Heart left ventricle (tissue), 16 donors: ENCODE results near the gene MGAT4D. TPM values are rescaled to one million over a fixed set of nuclear protein-coding genes. Genes with fewer than 3 reads are reported as not detected.
A peak's percentile ranks its signal among the peaks of the same experiment; 100 is the strongest.

Source experiments
- ATAC-seq, 4 donors: fragments of 200-7000 bp; cut with Tn5 transposase; one replicate each; pipeline ENCODE4 v1.9.1; 2020 to 2022; ENCODE audit warnings: moderate library complexity in 4 of 4, mild to moderate bottlenecking in 3 of 4, moderate number of reproducible peaks in 1 of 4
- DNase-seq, 5 donors: peaks; one replicate each; pipeline ENCODE4 v3.0.0-alpha.2; 2020
- H3K27ac ChIP-seq, 12 donors: fragments of 200-600 bp; sonication (generic) in 4 of 12; one replicate each; pipeline versions ENCODE4 v1.5.0 to v1.8.0; 2016 to 2022; ENCODE audit warnings: mild to moderate bottlenecking in 2 of 12
- H3K27me3 ChIP-seq, 9 donors: fragments of 200-600 bp; sonication (generic) in 2 of 9; one replicate each; pipeline versions ENCODE4 v1.5.1 to v1.8.0; 2016 to 2022; ENCODE audit warnings: mild to moderate bottlenecking in 3 of 9
- H3K36me3 ChIP-seq, 9 donors: fragments of 200-600 bp; sonication (generic) in 2 of 9; one replicate each; pipeline versions ENCODE4 v1.5.0 to v1.8.0; 2018 to 2022; ENCODE audit warnings: mild to moderate bottlenecking in 2 of 9
- H3K4me1 ChIP-seq, 12 donors: fragments of 200-600 bp; sonication (generic) in 4 of 12; one replicate each; pipeline versions ENCODE4 v1.5.0 to v1.8.0; 2016 to 2022; ENCODE audit warnings: mild to moderate bottlenecking in 3 of 12
- H3K4me3 ChIP-seq, 12 donors: fragments of 200-600 bp; sonication (generic) in 4 of 12; one replicate each; pipeline versions ENCODE4 v1.5.0 to v1.8.0; 2017 to 2022; ENCODE audit warnings: mild to moderate bottlenecking in 9 of 12, moderate library complexity in 4 of 12
- H3K9me3 ChIP-seq, 12 donors: fragments of 200-600 bp; sonication (generic) in 4 of 12; one replicate each; pipeline versions ENCODE4 v1.5.0 to v1.8.0; 2016 to 2022; ENCODE audit warnings: mild to moderate bottlenecking in 1 of 12
- POLR2A ChIP-seq, 2 donors: fragments of 450-650 bp; IDR thresholded peaks; one replicate each; pipeline ENCODE4 v1.6.1; 2017; ENCODE audit warnings: antibody characterized with exemption in 2 of 2, mild to moderate bottlenecking in 2 of 2, moderate library complexity in 2 of 2
- WGBS, 4 donors: extraction: QIAGEN DNeasy Blood & Tissue Kit in 2 of 4; methylation state at CpG; one replicate each; pipeline versions ENCODE4 v1.1.5 to v1.1.7; 2013 to 2018; 5-methylcytosine and 5-hydroxymethylcytosine counted together
- intact Hi-C, 10 donors: fragments of 100-400 bp; cut with DNase I; formaldehyde crosslinking; loops; one replicate each; pipeline versions ENCODE4 v1.11.1 to v1.14.2; 2022
- polyA plus RNA-seq, 2 donors: library from polyadenylated mRNA; stranded (reverse); fragments of 200-250 nt; gene quantifications; one replicate each; pipeline ENCODE4 v1.2.3, GENCODE V29; 2013
- total RNA-seq, 9 donors: library from RNA; depleted of rRNA in 2 of 9; stranded (reverse); fragments of >200 nt in 2 of 9; fragmentation: NEBNext Ultra II Directional in 3 of 9; extraction: Animal tissue kit (Norgen Biotek cat#: 25700) in 3 of 9; gene quantifications; one replicate each; pipeline versions ENCODE4 v1.1.0 to v1.2.4, GENCODE V29; 2016 to 2023
- TF ChIP-seq, protein P1 (sequence below), 12 donors: fragments of 200-600 bp; sonication (generic) in 4 of 12; IDR thresholded peaks; one replicate each; pipeline versions ENCODE4 v1.5.0 to v1.8.0; 2018 to 2022; ENCODE audit warnings: antibody characterized with exemption in 12 of 12, mild to moderate bottlenecking in 5 of 12
- donor health status: ischemic (EF 13 %, LVEDD 7.1; RV severe dilation, severe dysfunction).
- donor health status: healthy with polysubstance abuse.
- donor health status: DM: no; HTN: yes; CAD: no.
- donor health status: DM: no; HTN: no; CAD: no.
- donor health status: ischemic (EF 25% LVEDD 6.9; RV normal size, moderate dysfunction).
- donor health status: ischemic (EF 25% LVEDD 5.7; RV mildly dilated, moderate dysfunction).
- donor health status: healthy.
- donor health status: DM: yes; HTN: yes; CAD: no.
- donor health status: ischemic (EF 35%, LVEDD 5.7; RV mildly dilated, moderate dysfunction).
- donor health status: nonischemic (EF 11% LVEDD 7.7; RV severe dilation, severe dysfunction).
- donor health status: DM: yes; HTN: yes; CAD: no.
- donor health status: PGD.
- donor health status: ischemic (EF 29% LVEDD 5.4; RV normal size, mild dysfunction).
- donor health status: nonischemic (EF 23%, LVEDD 6.1; RV moderate dilation, normal function).

Gene MGAT4D
- total and polyA plus RNA-seq, 11 donors = not detected

DNA sequence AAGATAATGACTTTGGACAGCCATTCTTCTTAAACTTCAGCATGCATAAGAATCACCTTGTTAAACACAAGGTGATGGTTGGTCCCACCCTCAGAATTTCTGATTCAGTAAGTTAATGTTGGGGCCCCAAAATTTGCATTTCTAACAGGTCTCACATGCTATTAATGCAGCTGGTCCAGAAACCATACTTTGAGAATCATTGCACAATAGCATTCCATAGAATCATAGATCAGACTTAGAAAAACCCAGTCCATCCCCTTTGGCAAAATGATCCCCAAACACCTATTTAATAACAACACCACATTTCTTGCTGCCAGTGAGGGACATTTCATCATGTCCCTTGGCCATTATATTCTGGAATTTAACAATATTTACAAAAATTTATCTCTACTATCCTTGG lies 6.2 kb upstream of the MGAT4D start:
- TF ChIP-seq POLR2A (IDR thresholded peaks at IDR 0.05) = no peak
- TF ChIP-seq, protein P1, sequence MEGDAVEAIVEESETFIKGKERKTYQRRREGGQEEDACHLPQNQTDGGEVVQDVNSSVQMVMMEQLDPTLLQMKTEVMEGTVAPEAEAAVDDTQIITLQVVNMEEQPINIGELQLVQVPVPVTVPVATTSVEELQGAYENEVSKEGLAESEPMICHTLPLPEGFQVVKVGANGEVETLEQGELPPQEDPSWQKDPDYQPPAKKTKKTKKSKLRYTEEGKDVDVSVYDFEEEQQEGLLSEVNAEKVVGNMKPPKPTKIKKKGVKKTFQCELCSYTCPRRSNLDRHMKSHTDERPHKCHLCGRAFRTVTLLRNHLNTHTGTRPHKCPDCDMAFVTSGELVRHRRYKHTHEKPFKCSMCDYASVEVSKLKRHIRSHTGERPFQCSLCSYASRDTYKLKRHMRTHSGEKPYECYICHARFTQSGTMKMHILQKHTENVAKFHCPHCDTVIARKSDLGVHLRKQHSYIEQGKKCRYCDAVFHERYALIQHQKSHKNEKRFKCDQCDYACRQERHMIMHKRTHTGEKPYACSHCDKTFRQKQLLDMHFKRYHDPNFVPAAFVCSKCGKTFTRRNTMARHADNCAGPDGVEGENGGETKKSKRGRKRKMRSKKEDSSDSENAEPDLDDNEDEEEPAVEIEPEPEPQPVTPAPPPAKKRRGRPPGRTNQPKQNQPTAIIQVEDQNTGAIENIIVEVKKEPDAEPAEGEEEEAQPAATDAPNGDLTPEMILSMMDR (IDR thresholded peaks at IDR 0.05) = no peak
- Histone ChIP-seq H3K27me3 (peaks cover 0 to 22% (median 4%) of the 10 kb centered on the region in 9 donors), H3K27ac (no peak overlapping the region), H3K4me1 (no peaks in the 10 kb centered on the region), H3K9me3 (no peaks in the 10 kb centered on the region), H3K36me3 (no peaks in the 10 kb centered on the region), H3K4me3 (no peak overlapping the region)
- ATAC-seq (no peak), DNase-seq (no peak)
- intact Hi-C loops = no loop called here

GRCh38 chr4:140499391-140499790 lies 1.3 kb upstream of the MGAT4D start:
- intact Hi-C loops = no loop called here
- Histone ChIP-seq H3K9me3 (no peaks in the 10 kb centered on the region), H3K36me3 (no peaks in the 10 kb centered on the region), H3K27ac (no peak overlapping the region), H3K4me3 (no peak overlapping the region), H3K4me1 (peaks cover 0 to 8% (median 0%) of the 10 kb centered on the region in 12 donors), H3K27me3 (peaks cover 3 to 63% (median 23%) of the 10 kb centered on the region in 9 donors)
- no peak for ATAC-seq
- DNase-seq = no peak
- 87 to 96% (median 93%) methylated on average over 4 of the region's 4 CpGs for WGBS, 4 donors
- TF ChIP-seq, protein P1 (IDR thresholded peaks at IDR 0.05) = no peak
- TF ChIP-seq POLR2A (IDR thresholded peaks at IDR 0.05) = no peak

- Histone ChIP-seq H3K27me3 (peaks cover 3 to 69% (median 23%) of the 10 kb centered on the region in 9 donors), H3K27ac (no peak overlapping the region), H3K4me3 (peak overlapping the region in 6 of 12 donors; percentile 36 to 44 (median 40)), H3K4me1 (peaks cover 0 to 8% (median 0%) of the 10 kb centered on the region in 12 donors), H3K36me3 (no peaks in the 10 kb centered on the region), H3K9me3 (no peaks in the 10 kb centered on the region)
- DNase-seq (no peak), ATAC-seq (peak in 1 of 4 donors; percentile 13)
- TF ChIP-seq, protein P1 (IDR thresholded peaks at IDR 0.05) = no peak
- no peak for TF ChIP-seq POLR2A (IDR thresholded peaks at IDR 0.05)
- 85 to 89% (median 86%) methylated on average over 11 of the region's 11 CpGs for WGBS, 4 donors
- intact Hi-C loops = no loop called here
These were observed 717 bp downstream of the MGAT4D start for GRCh38 chr4:140497405-140497746.

DNA sequence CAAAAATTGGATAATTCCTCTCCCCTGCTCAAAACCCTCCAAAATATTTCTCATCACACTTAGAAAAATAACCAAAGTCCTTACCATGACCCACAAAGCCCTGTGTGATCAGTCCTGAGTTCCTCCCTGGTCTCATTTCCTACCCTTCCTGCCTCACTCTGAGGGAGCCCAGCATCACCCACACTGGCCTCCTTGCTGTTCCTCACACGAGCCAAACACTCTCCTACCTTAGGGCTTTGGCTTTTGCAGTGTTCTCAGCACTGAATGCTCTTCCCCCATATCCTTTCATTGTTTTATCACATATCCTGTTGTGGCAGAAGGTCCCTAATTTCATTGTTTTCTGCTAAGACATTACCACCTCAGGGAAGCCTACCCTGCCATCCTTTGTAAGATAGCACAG lies 12.2 kb downstream of the MGAT4D start:
- ATAC-seq = peak in 1 of 4 donors; percentile 50
- H3K4me1 ChIP-seq = no peaks in the 10 kb centered on the region
- intact Hi-C loops = no loop called here
- 41 to 65% (median 49%) methylated on average over 1 of the region's 1 CpG for WGBS, 4 donors
- H3K36me3 ChIP-seq = no peaks in the 10 kb centered on the region
- H3K27ac ChIP-seq = no peak overlapping the region
- H3K27me3 ChIP-seq = no peaks in the 10 kb centered on the region
- peaks cover 0 to 15% (median 3%) of the 10 kb centered on the region in 12 donors for H3K9me3 ChIP-seq
- TF ChIP-seq, protein P1 (IDR thresholded peaks at IDR 0.05) = no peak
- no peak for TF ChIP-seq POLR2A (IDR thresholded peaks at IDR 0.05)
- H3K4me3 ChIP-seq = no peak overlapping the region
- no peak for DNase-seq
